H1 (cell line): ENCODE measurements around the gene TCF25. TPM values are rescaled to one million over a fixed set of nuclear protein-coding genes. Genes with fewer than 3 reads are reported as not detected.

Experiments
- CTCF ChIA-PET: fragments of 300-600 bp; sonication (Branson Sonifier 250); formaldehyde crosslinking; loops from one replicate; lab custom pipeline; 2021; ENCODE audit not compliant: partially characterized antibody; lab: Charles Lee
- POLR2A ChIA-PET: fragments of 300-600 bp; sonication (Branson Sonifier 250); formaldehyde crosslinking; loops from one replicate; lab custom pipeline; 2021; ENCODE audit warnings: inconsistent platforms; ENCODE audit not compliant: partially characterized antibody; lab: Charles Lee
- DNase-seq, 2 experiments: peaks; one replicate each; pipeline versions ENCODE4 v3.0.0 to v3.0.0-alpha.2; 2010 to 2022; ENCODE audit warnings: low spot score in 2 of 2, low read depth in 1 of 2, mixed read lengths in 1 of 2
- FAIRE-seq: peaks from 2 replicates; lab custom pipeline; 2011; peaks lifted over from hg19 to GRCh38; lab: Jason Lieb, UNC
- H2AFZ ChIP-seq: 2 replicates; pipeline ENCODE4 v1.8.1; 2012; ENCODE audit warnings: low read length, inconsistent platforms
- H2AK5ac ChIP-seq: 2 replicates; pipeline ENCODE4 v1.6.1; 2013; ENCODE audit warnings: low read depth, low read length
- H2BK120ac ChIP-seq: replicated peaks from 2 replicates; pipeline ENCODE3; 2013; ENCODE audit warnings: low read depth, low read length, inconsistent platforms
- H2BK12ac ChIP-seq: 2 replicates; pipeline ENCODE4 v1.6.1; 2013; ENCODE audit warnings: low read depth, low read length
- H2BK15ac ChIP-seq: 2 replicates; pipeline ENCODE4 v1.6.1; 2013; ENCODE audit warnings: low read length
- H2BK20ac ChIP-seq: 2 replicates; pipeline ENCODE4 v1.6.1; 2013; ENCODE audit warnings: low read length
- H2BK5ac ChIP-seq: 2 replicates; pipeline ENCODE4 v1.6.1; 2013; ENCODE audit warnings: low read depth, low read length
- H3K14ac ChIP-seq: 2 replicates; pipeline ENCODE4 v1.6.1; 2013; ENCODE audit warnings: inconsistent platforms; ENCODE audit not compliant: insufficient read length
- H3K18ac ChIP-seq: 2 replicates; pipeline ENCODE4 v1.6.1; 2013; ENCODE audit warnings: low read length; ENCODE audit errors: extremely low read depth
- H3K23ac ChIP-seq: 2 replicates; pipeline ENCODE4 v1.6.1; 2013; ENCODE audit warnings: inconsistent platforms; ENCODE audit not compliant: insufficient read length
- H3K23me2 ChIP-seq: 2 replicates; pipeline ENCODE4 v1.6.1; 2013; ENCODE audit warnings: low read depth, low read length
- H3K27ac ChIP-seq: 2 replicates; pipeline ENCODE4 v1.6.1; 2011; ENCODE audit warnings: low read depth, low read length, inconsistent platforms
- H3K27me3 ChIP-seq, 4 experiments: replicated peaks in 1 of 4; 1 replicate in 1 of 4; 2 replicates in 3 of 4; pipeline versions ENCODE4 v1.6.1 to v1.8.1; 2011 to 2013; ENCODE audit warnings: low read length in 3 of 4, mild to moderate bottlenecking in 3 of 4, inconsistent platforms in 2 of 4, mixed read lengths in 2 of 4, moderate library complexity in 1 of 4; ENCODE audit not compliant: control insufficient read depth in 3 of 4, insufficient read depth in 3 of 4; ENCODE audit errors: extremely low read depth in 1 of 4
- H3K36me3 ChIP-seq, 4 experiments: 2 replicates each; pipeline versions ENCODE4 v1.6.1 to v1.8.1; 2011 to 2013; ENCODE audit warnings: mild to moderate bottlenecking in 4 of 4, low read length in 3 of 4, moderate library complexity in 2 of 4, control low read depth in 1 of 4, inconsistent platforms in 1 of 4; ENCODE audit not compliant: insufficient read depth in 4 of 4, control insufficient read depth in 2 of 4
- H3K4ac ChIP-seq: replicated peaks from 2 replicates; pipeline ENCODE3; 2013; ENCODE audit warnings: low read length, low read depth, mixed read lengths, inconsistent platforms; ENCODE audit not compliant: insufficient read length
- H3K4me1 ChIP-seq, 4 experiments: replicated peaks in 1 of 4; 1 replicate in 1 of 4; 2 replicates in 3 of 4; pipeline versions ENCODE4 v1.6.1 to v1.8.1; 2011 to 2013; ENCODE audit warnings: low read length in 3 of 4, inconsistent platforms in 2 of 4, mixed read lengths in 1 of 4; ENCODE audit not compliant: insufficient read depth in 4 of 4, control insufficient read depth in 3 of 4
- H3K4me2 ChIP-seq, 2 experiments: 2 replicates each; pipeline versions ENCODE4 v1.6.1 to v1.8.1; 2011 to 2013; ENCODE audit warnings: low read depth in 2 of 2, low read length in 2 of 2, control low read depth in 1 of 2, inconsistent platforms in 1 of 2, mild to moderate bottlenecking in 1 of 2; ENCODE audit not compliant: insufficient read depth in 1 of 2
- H3K4me3 ChIP-seq, 4 experiments: fragments of 200-600, 300-600 bp in 1 of 4; sonication (generic), shearing (Covaris generic), sonication (Bioruptor Twin) in 1 of 4; 2 replicates each; pipeline versions ENCODE4 v1.5.1 to v1.8.1; 2011 to 2016; ENCODE audit warnings: low read length in 4 of 4, low read depth in 3 of 4, control low read depth in 2 of 4, inconsistent platforms in 2 of 4, mild to moderate bottlenecking in 2 of 4, mixed read lengths in 1 of 4, moderate library complexity in 1 of 4; ENCODE audit not compliant: insufficient read depth in 2 of 4; ENCODE audit errors: extremely low read depth in 1 of 4
- H3K56ac ChIP-seq: replicated peaks from 2 replicates; pipeline ENCODE3; 2013; ENCODE audit warnings: low read depth, mild to moderate bottlenecking, mixed read lengths, low read length, inconsistent platforms; ENCODE audit not compliant: insufficient read length
- H3K79me1 ChIP-seq: 2 replicates; pipeline ENCODE4 v1.6.1; 2013; ENCODE audit warnings: low read depth, low read length, control low read depth
- H3K79me2 ChIP-seq, 2 experiments: 2 replicates each; pipeline versions ENCODE4 v1.6.1 to v1.8.1; 2012 to 2013; ENCODE audit warnings: low read length in 2 of 2, mild to moderate bottlenecking in 2 of 2, inconsistent platforms in 1 of 2; ENCODE audit not compliant: insufficient read depth in 2 of 2, control insufficient read depth in 1 of 2
- H3K9ac ChIP-seq, 4 experiments: replicated peaks in 1 of 4; 1 replicate in 1 of 4; 2 replicates in 3 of 4; pipeline versions ENCODE4 v1.6.1 to v1.8.1; 2011 to 2013; ENCODE audit warnings: low read depth in 3 of 4, low read length in 3 of 4, control low read depth in 2 of 4, mild to moderate bottlenecking in 2 of 4, moderate library complexity in 2 of 4, inconsistent platforms in 1 of 4; ENCODE audit errors: extremely low read depth in 1 of 4
- H3K9me3 ChIP-seq, 2 experiments: 2 replicates each; pipeline versions ENCODE4 v1.6.1 to v1.8.1; 2012 to 2013; ENCODE audit warnings: mild to moderate bottlenecking in 2 of 2, moderate library complexity in 2 of 2, control low read depth in 1 of 2, inconsistent platforms in 1 of 2, low read depth in 1 of 2, low read length in 1 of 2, mixed read lengths in 1 of 2; ENCODE audit not compliant: insufficient read depth in 2 of 2
- H4K20me1 ChIP-seq, 2 experiments: replicated peaks in 1 of 2; 2 replicates each; pipeline versions ENCODE3 to v1.8.1; 2011 to 2013; ENCODE audit warnings: inconsistent platforms in 2 of 2, low read length in 2 of 2, mild to moderate bottlenecking in 1 of 2; ENCODE audit not compliant: insufficient read depth in 2 of 2, control insufficient read depth in 1 of 2
- H4K5ac ChIP-seq: 2 replicates; pipeline ENCODE4 v1.6.1; 2013; ENCODE audit warnings: low read length, low read depth, mixed read lengths, inconsistent platforms; ENCODE audit not compliant: insufficient read length
- H4K8ac ChIP-seq: 2 replicates; pipeline ENCODE4 v1.8.0; 2013; ENCODE audit warnings: mild to moderate bottlenecking, moderate library complexity, low read length, inconsistent platforms; ENCODE audit not compliant: insufficient read depth; ENCODE audit errors: extremely low read depth
- H4K91ac ChIP-seq: replicated peaks from 2 replicates; pipeline ENCODE3; 2013; ENCODE audit warnings: low read length, mixed read lengths, inconsistent platforms; ENCODE audit not compliant: insufficient read length
- BRCA1 ChIP-seq: IDR thresholded peaks from 2 replicates; pipeline ENCODE4 v1.6.1; 2012; ENCODE audit warnings: low read depth, low read length, improper control_type of control experiment
- HDAC6 ChIP-seq: IDR thresholded peaks from one replicate; pipeline ENCODE4 v1.7.1; 2012; ENCODE audit warnings: low read depth, mild to moderate bottlenecking, inconsistent platforms, low read length, moderate library complexity
- JUN ChIP-seq: IDR thresholded peaks from 2 replicates; pipeline ENCODE4 v1.6.1; 2011; ENCODE audit warnings: low read depth, mild to moderate bottlenecking, improper control_type of control experiment, low read length
- KDM5A ChIP-seq: fragments of 200-600 bp; IDR thresholded peaks from 2 replicates; pipeline ENCODE4 v1.7.1; 2012; ENCODE audit warnings: mild to moderate bottlenecking, low read length, inconsistent platforms, mixed read lengths
- MAFK ChIP-seq: IDR thresholded peaks from 2 replicates; pipeline ENCODE4 v1.6.1; 2012; ENCODE audit warnings: low read depth, mild to moderate bottlenecking, improper control_type of control experiment, low read length
- RNF2 ChIP-seq: fragments of 200-900, 300-1000 bp; sonication (generic); IDR thresholded peaks from 2 replicates; pipeline ENCODE4 v1.7.1; 2016; ENCODE audit warnings: borderline replicate concordance, low read depth, mild to moderate bottlenecking, antibody characterized with exemption, low read length; ENCODE audit not compliant: poor library complexity, severe bottlenecking; ENCODE audit errors: missing control alignments
- SAP30 ChIP-seq: fragments of 300-600 bp; sonication (generic); IDR thresholded peaks from 2 replicates; pipeline ENCODE4 v1.7.1; 2012; ENCODE audit warnings: low read length, moderate library complexity, mild to moderate bottlenecking, inconsistent platforms; ENCODE audit not compliant: insufficient read depth, insufficient replicate concordance
- SIX5 ChIP-seq: IDR thresholded peaks from 2 replicates; pipeline ENCODE4 v1.6.1; 2011; ENCODE audit warnings: mild to moderate bottlenecking, low read depth, low read length
- SRF ChIP-seq: IDR thresholded peaks from 2 replicates; pipeline ENCODE4 v1.6.1; 2011; ENCODE audit warnings: mild to moderate bottlenecking, low read depth, low read length, moderate library complexity
- SUZ12 ChIP-seq: fragments of 200-600 bp; sonication (generic); IDR thresholded peaks from 2 replicates; pipeline ENCODE4 v1.6.1; 2012; ENCODE audit warnings: mild to moderate bottlenecking, inconsistent platforms, low read length, moderate library complexity, mixed read lengths
- WGBS, 2 experiments: shearing (Covaris generic) in 1 of 2; methylation state at CpG; one replicate each; pipeline versions ENCODE4 v1.1.6 to v1.1.7; 2013 to 2015; ENCODE audit warnings: low lambda C conversion rate in 2 of 2, mixed read lengths in 2 of 2, inconsistent platforms in 1 of 2, low coverage in 1 of 2, missing lambda C conversion rate in 1 of 2; ENCODE audit not compliant: insufficient replicate concordance in 2 of 2, insufficient coverage in 1 of 2, insufficient read length in 1 of 2; ENCODE audit errors: extremely low coverage in 1 of 2, missing lambda C conversion rate in 1 of 2; 5-methylcytosine and 5-hydroxymethylcytosine counted together
- polyA plus RNA-seq, 7 experiments: library from polyadenylated mRNA; depleted of rRNA in 3 of 7; stranded (reverse) in 5 of 7; unstranded in 2 of 7; fragments of >200 nt in 5 of 7; fragments of 200-250 nt in 2 of 7; gene quantifications; 1 replicate in 5 of 7; 2 replicates in 1 of 7; 4 replicates in 1 of 7; pipeline versions ENCODE4 v1.2.1 to v1.2.3, GENCODE V29; 2011 to 2013; ENCODE audit warnings: missing spikeins in 2 of 7, mixed read lengths in 2 of 7
- total RNA-seq: library from RNA; stranded (reverse); fragmentation: NEBNext Ultra II Directional; extraction: Animal tissue kit (Norgen Biotek cat#: 25700); gene quantifications from 2 replicates; pipeline ENCODE4 v1.2.1, GENCODE V29; 2021

TCF25 gene
- total and polyA plus RNA-seq, 2 of the 8 experiments (the other 6 are each of a cell fraction or from before 2014, with no cell fraction given): 78.1 to 102 TPM

- Histone ChIP-seq H2AK5ac (no peak overlapping the region), H2BK12ac (no peak overlapping the region), H3K36me3 (peaks cover 0 to 2% (median 0%) of the 10 kb centered on the region in 4 experiments; a peak in 2 of 8 replicates), H3K23me2 (no peaks in the 10 kb centered on the region)
- TF ChIP-seq SRF (no peak), SAP30 (no peak), RNF2 (no peak), KDM5A (no peak), HDAC6 (no peak), MAFK (no peak), JUN (no peak), BRCA1 (no peak), SUZ12 (no peak), SIX5 (no peak)
- TF ChIP-seq, all 59 proteins: peak for 0
- no peak overlapping the region for H2AFZ ChIP-seq
- no peak overlapping the region for H3K18ac ChIP-seq
- H3K4me2 ChIP-seq: no peak overlapping the region
- no peak overlapping the region for H3K23ac ChIP-seq
- H3K79me1 ChIP-seq: no peaks in the 10 kb centered on the region
- H4K8ac ChIP-seq: no peak overlapping the region; the same call in 1 of the 2 replicates
- H3K79me2 ChIP-seq: no peaks in the 10 kb centered on the region
- no peak overlapping the region for H3K27ac ChIP-seq
- no peaks in the 10 kb centered on the region for H3K9me3 ChIP-seq
- H3K14ac ChIP-seq: no peak overlapping the region
- no peak overlapping the region for H3K4me3 ChIP-seq
- no peaks in the 10 kb centered on the region for H3K27me3 ChIP-seq
- H2BK5ac ChIP-seq: no peak overlapping the region
- H4K91ac ChIP-seq: no peak overlapping the region
- H4K5ac ChIP-seq: no peak overlapping the region
- no peak overlapping the region for H3K4ac ChIP-seq
- no peak overlapping the region for H2BK20ac ChIP-seq
- H2BK15ac ChIP-seq: no peak overlapping the region
- peaks cover 2 to 3% of the 10 kb centered on the region in 2 experiments for H4K20me1 ChIP-seq
- CTCF ChIA-PET: interaction anchor here (1.2 kb wide), 1 partner anchor 10 kb away, joined by 3 read pairs; no protein-coding TSS in a partner anchor
- H3K56ac ChIP-seq: no peak overlapping the region
- POLR2A ChIA-PET: no interaction called here
- H3K9ac ChIP-seq: no peak overlapping the region; a peak in 2 of 7 replicates
- peaks cover 0 to 5% (median 1%) of the 10 kb centered on the region in 4 experiments; a peak in 3 of 7 replicates for H3K4me1 ChIP-seq
- no peak overlapping the region for H2BK120ac ChIP-seq
- FAIRE-seq (no peak), DNase-seq (no peak)
- 95% methylated on average over 20 of the region's 22 CpGs; no CpG with 5 or more reads in 1 of the 2 experiments for WGBS, 2 experiments
These were observed 17.4 kb upstream of the TCF25 start for GRCh38 chr16:89855986-89856385.
